H1 (cell line): ENCODE data around the gene TRAPPC2B. TPM values are rescaled to one million over a fixed set of nuclear protein-coding genes. Genes with fewer than 3 reads are reported as not detected.

Experiments used
- KDM5A ChIP-seq: fragments of 200-600 bp; IDR thresholded peaks from 2 replicates; pipeline ENCODE4 v1.7.1; 2012; ENCODE audit warnings: mild to moderate bottlenecking, low read length, inconsistent platforms, mixed read lengths
- RAD21 ChIP-seq, 2 experiments: IDR thresholded peaks in 1 of 2; conservative IDR thresholded peaks in 1 of 2; 2 replicates each; pipeline ENCODE4 v1.6.1; 2011; ENCODE audit warnings: low read depth in 2 of 2, low read length in 2 of 2, improper control_type of control experiment in 1 of 2, inconsistent platforms in 1 of 2, mild to moderate bottlenecking in 1 of 2, moderate library complexity in 1 of 2
- RXRA ChIP-seq: IDR thresholded peaks from 2 replicates; pipeline ENCODE4 v1.6.1; 2011; ENCODE audit warnings: low read depth, mild to moderate bottlenecking, low read length, moderate library complexity; ENCODE audit not compliant: insufficient read depth
- SIX5 ChIP-seq: IDR thresholded peaks from 2 replicates; pipeline ENCODE4 v1.6.1; 2011; ENCODE audit warnings: mild to moderate bottlenecking, low read depth, low read length
- TAF1 ChIP-seq: IDR thresholded peaks from 2 replicates; pipeline ENCODE4 v1.6.1; 2011; ENCODE audit warnings: mild to moderate bottlenecking, low read depth, low read length
- polyA plus RNA-seq, 7 experiments: library from polyadenylated mRNA; depleted of rRNA in 3 of 7; stranded (reverse) in 5 of 7; unstranded in 2 of 7; fragments of >200 nt in 5 of 7; fragments of 200-250 nt in 2 of 7; gene quantifications; 1 replicate in 5 of 7; 2 replicates in 1 of 7; 4 replicates in 1 of 7; pipeline versions ENCODE4 v1.2.1 to v1.2.3, GENCODE V29; 2011 to 2013; ENCODE audit warnings: missing spikeins in 2 of 7, mixed read lengths in 2 of 7
- total RNA-seq: library from RNA; stranded (reverse); fragmentation: NEBNext Ultra II Directional; extraction: Animal tissue kit (Norgen Biotek cat#: 25700); gene quantifications from 2 replicates; pipeline ENCODE4 v1.2.1, GENCODE V29; 2021

Gene TRAPPC2B
- total and polyA plus RNA-seq, 2 of the 8 experiments (the other 6 are each of a cell fraction or from before 2014, with no cell fraction given): 8.7 to 28.3 TPM

- no peak for TF ChIP-seq RAD21 (IDR thresholded peaks at IDR 0.05 in 1 of 2, conservative IDR thresholded peaks at IDR 0.05 in 1 of 2; ENCODE audit: low read depth in 2 of 2, low read length in 2 of 2)
- TF ChIP-seq TAF1: no peak
- no peak for TF ChIP-seq KDM5A
- no peak for TF ChIP-seq SIX5
- TF ChIP-seq RXRA: no peak
Observed at GRCh38 chr19:57382806-57383488, 19.6 kb downstream of the TRAPPC2B start (continued).
